Left cardiac atrium (tissue), 4 donors: Measurements from ENCODE around the gene RNFT1. TPM values are rescaled to one million over a fixed set of nuclear protein-coding genes. Genes with fewer than 3 reads are reported as not detected.
"Not testable (repeated sequence)": the region's sequence is repeated elsewhere in the genome, so short reads cannot be mapped to it uniquely, and the experiment has no call there.

Experiments used
- ATAC-seq, 2 donors: fragments of 200-7000 bp; cut with Tn5 transposase; one replicate each; pipeline ENCODE4 v1.9.1; 2020; ENCODE audit warnings: mild to moderate bottlenecking in 2 of 2, moderate library complexity in 2 of 2
- DNase-seq: peaks from one replicate; pipeline ENCODE4 v3.0.0-alpha.2; 2020
- intact Hi-C, 2 donors: fragments of 100-400 bp; cut with DNase I; formaldehyde crosslinking; loops; one replicate each; pipeline versions ENCODE4 v1.14.1 to v1.15.1; 2022 to 2023
- long read RNA-seq: library from polyadenylated mRNA; unstranded; transcript quantifications from one replicate; pipeline ENCODE4 v2.0.0, GENCODE V29; 2021
- total RNA-seq, 2 donors: library from RNA; stranded (reverse); fragmentation: NEBNext Ultra II Directional; extraction: Animal tissue kit (Norgen Biotek cat#: 25700); gene quantifications; one replicate each; pipeline ENCODE4 v1.2.1, GENCODE V29; 2021
- donor health status: DM: no; HTN: yes; CAD: no.
- donor health status: DM: no; HTN: yes; CAD: no; lungs with severe emphysema.
- donor health status: DM: yes; HTN: yes; CAD: no.
- donor health status: Dilated cardiomyopathy.

The RNFT1 gene, protein sequence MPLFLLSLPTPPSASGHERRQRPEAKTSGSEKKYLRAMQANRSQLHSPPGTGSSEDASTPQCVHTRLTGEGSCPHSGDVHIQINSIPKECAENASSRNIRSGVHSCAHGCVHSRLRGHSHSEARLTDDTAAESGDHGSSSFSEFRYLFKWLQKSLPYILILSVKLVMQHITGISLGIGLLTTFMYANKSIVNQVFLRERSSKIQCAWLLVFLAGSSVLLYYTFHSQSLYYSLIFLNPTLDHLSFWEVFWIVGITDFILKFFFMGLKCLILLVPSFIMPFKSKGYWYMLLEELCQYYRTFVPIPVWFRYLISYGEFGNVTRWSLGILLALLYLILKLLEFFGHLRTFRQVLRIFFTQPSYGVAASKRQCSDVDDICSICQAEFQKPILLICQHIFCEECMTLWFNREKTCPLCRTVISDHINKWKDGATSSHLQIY
- 10 to 100 TPM; 13.7 to 17.9 TPM for total RNA-seq
- long read RNA-seq, transcript RNFT1-201 (9 exons, 2,101 nt): major isoform, 24 of 32 reads
- long read RNA-seq, partial matches to known transcripts: 0 of 32 reads
- long read RNA-seq, other reads (novel, unspliced or antisense): 5 of 32 reads

DNA sequence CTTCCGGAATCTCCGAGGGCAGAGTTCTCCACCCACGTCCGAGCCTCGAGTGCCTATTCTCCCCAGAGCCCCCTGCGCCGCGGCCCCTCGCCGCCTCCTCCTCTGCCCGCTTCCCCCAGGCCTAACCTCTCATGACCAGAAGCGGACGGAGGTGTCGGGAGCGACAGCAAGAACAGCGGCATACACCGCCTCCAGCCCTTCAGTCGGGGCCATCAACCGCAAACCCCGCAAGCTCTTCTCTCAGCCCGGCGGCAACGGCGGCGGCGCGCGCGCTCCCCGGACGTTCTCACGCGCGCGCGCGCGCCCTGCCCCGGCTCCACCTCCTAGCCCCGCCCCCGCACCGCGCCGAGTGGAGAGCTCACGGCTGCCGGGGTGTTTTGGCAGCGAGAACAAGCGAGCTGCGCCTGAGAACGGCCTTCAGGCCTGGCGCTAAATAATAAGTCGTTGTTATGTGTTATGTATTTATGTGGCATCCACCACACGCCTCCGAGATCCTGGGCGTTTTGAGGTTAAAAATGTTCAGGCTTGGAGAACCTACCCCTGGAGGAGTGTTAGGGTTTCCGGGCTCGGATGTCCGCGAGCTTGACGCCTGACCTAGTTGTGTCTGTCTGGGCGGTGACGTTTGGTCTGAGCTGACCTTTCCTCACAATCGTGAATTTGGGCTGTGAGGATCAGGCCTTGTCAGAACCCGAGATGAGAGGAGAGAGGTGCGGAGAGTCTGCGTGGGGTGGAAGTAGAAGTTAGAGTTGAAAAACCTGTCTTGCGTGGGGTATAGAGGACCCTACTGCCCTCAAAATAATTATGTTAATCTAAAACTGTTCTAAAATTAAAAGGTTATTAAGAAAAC is at the start of gene RNFT1:
Gene RNFT1 (minus strand): TSS at position 259 of the 847 bp plus-strand sequence. CDS start 77 bp downstream, at position 182.
- intact Hi-C loops: no loop called here
- ATAC-seq: peak; percentile 99
- peak; percentile 95 for DNase-seq

DNA sequence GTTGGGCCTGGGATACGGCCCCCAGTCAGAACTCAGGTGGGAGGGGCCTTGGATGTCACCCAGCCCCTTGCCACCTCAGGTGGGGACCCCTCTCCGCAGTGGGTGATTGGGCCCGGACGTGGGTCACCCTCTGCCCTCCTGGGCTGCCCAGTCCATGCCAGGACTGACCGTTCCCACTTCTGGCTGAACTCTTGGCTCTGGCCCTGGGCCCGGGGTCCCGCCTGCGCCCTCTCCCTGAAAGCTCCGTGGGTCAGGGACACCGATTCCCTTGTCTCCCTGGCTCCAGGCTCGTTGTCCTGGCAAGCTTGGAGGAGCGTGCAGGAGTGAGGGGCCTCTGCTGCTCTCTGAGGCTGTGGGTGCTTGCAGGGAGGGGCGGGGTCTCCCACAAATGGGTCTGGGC is 44.8 kb upstream of the RNFT1 start:
- DNase-seq, ATAC-seq, intact Hi-C loops: not testable (repeated sequence)

DNA sequence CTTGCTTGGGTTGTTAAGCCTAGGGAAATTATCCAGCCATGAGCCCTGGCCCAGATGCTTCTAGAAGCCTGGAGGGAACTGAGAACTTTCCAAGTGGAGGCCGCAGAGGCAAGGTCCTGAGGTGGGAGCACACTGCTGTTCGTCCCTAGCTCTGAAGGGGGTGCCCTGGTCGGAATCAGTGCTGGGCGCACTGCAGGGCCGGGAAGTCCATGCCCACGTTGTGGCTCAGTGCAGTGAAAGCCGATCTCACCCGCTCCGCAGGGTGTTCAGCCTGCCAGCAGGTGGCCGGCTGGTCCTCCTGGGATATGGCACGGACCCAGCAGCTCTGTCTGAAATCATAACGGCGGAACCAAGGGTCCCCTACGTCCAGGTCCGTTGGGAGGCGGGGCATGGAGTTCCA is 43.8 kb upstream of the RNFT1 start:
- intact Hi-C loops, DNase-seq, ATAC-seq: not testable (repeated sequence)

DNA sequence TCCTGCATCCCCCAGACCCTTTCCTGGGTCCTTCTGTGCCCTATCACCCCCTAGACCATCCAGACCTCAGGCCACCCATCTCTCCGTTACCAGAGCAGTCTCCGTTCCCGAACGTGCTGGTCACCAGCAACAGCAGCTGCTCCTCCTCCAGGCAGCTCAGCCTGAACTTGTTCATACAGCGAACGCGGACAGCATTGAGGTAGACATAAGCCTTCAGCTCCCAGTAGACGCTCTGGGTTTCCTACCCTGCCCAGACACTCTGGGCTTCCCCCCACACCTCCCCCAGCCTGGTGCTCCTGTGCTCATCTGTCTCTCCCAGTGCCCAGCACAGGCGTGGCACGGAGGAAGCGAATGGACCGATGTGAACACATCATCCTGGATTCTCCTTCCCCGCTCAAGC is 41.6 kb upstream of the RNFT1 start:
- ATAC-seq (no peak), DNase-seq (no peak)
- intact Hi-C loops: no loop called here

DNA sequence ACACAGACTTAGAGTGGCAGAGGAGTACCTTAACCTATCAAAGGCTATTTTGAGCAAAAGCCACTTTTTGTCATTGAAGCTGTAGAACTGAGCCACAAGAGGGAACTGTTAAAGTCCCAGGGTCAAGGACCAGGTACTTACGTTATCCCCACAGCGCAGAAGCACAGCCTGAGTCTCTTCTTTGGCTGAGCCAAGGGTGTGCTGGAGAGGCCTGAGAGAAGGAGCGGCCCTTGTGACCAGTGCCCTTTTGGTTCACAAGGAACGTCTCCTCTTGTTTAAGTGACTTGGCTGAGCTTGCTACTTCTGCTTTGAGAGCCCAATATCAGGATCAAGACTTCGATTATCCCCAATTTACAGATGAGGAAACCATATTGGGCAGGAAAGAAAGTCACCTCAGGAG is 40.0 kb upstream of the RNFT1 start:
- DNase-seq, ATAC-seq, intact Hi-C loops: not testable (repeated sequence)

DNA sequence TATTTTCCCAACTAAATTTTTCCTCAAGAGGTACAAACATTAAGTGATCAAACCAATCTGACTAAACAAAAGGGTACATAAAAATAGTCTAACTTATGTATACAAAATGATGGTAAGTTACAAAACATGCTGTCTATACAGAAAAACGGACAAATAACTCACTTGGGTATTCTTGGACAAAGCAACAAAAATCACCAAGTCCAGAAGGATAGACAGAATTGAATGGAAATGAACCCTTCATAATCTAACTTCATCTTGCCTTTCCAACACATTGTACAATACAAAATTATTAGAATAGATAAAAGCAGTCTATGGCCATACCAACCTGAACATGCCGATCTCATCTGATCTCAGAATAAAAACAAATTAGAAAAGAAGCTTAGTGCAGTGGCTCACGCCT is 37.9 kb upstream of the RNFT1 start:
- ATAC-seq, DNase-seq, intact Hi-C loops: not testable (repeated sequence)

DNA sequence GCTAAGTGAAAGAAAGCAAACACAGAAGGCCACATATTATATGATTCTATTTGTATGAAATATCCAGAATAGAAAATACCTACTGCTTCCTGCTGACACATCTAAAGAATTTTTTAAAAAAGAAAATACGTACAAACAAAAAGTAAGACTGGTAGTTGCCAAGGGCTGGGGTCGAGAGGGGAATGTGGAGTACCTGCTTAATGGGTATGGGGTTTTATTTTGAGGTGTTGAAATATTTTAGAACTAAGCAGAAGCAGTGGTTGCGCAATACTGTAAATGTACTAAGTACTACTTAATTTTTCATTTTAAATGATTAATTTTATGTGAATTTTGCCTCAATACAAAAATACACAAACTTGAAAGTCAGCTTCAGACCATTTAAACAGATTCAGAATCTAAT is 32.1 kb upstream of the RNFT1 start:
- DNase-seq, ATAC-seq, intact Hi-C loops: not testable (repeated sequence)

DNA sequence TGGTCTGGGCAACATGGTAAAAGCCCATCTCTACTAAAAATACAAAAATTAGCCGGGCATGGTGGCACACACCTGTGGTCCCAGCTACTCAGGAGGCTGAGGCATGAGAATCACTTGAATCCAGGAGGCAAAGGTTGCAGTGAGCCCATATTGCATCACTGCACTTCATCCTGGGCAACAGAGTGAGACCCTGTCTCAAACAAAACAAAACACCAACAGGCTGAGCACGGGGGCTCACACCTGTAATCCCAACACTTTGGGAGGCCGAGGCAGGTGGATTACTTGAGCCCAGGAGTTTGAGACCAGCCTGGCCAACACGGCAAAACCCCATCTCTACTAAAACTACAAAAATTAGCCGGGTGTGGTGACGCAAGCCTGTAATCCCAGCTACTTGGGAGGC is 10.6 kb upstream of the RNFT1 start:
- ATAC-seq, DNase-seq, intact Hi-C loops: not testable (repeated sequence)

DNA sequence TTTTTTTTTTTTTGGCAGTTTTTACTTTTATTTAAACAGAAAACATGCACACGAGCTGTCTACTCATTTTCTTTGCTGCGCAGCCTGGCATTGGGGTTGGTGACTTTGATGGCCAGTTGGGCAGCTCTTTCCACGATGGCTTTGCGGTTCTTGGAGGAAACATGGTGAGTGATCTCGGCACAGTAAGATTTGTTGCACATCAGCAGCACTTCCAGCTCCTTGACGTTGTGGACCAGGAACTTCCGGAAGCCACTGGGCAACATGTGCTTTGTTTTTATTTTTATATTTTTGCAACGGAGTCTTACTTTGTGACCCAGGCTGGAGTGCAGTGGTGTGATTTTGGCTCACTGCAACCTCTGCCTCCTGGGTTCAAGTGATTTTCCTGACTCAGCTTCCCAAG is 8.9 kb upstream of the RNFT1 start:
- DNase-seq, ATAC-seq, intact Hi-C loops: not testable (repeated sequence)

DNA sequence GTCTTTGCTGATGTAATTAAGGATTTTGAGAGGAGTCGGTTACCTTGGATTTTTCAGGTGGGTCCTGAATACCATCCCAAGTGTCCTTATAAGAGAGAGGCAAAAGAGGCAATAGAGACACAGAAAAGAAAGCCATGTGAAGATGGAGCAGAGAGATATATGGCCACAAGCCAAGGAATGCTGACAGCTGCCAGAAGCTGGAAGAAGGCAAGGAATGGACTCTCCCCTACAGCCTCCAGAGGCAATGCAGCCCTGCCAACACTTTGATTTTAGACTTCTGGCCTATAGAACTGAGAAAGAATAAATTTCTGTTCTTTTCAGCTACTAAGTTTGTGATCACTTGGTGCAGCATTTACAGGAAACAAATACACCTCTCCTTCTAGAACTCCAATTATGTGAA is 8.2 kb upstream of the RNFT1 start:
- intact Hi-C loops: no loop called here
- no peak for DNase-seq
- ATAC-seq: no peak

DNA sequence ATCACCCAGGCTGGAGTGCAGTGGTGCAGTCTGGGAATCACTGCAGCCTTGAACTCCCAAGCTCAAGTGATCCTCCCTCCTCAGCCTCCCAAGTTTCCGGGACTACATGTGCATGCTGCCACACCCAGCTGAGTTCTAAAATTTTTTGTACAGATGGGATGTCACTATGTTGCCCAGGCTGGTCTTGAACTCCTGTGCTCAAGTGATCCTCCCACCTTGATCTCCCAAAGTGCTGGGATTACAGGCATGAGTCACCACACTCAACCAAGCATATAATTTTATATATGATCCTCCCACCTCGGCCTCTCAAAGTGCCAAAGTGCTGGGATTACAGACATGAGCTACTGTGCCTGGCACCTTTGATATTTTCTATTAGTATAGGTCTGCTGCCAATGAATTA is 7.2 kb upstream of the RNFT1 start:
- DNase-seq, intact Hi-C loops, ATAC-seq: not testable (repeated sequence)

DNA sequence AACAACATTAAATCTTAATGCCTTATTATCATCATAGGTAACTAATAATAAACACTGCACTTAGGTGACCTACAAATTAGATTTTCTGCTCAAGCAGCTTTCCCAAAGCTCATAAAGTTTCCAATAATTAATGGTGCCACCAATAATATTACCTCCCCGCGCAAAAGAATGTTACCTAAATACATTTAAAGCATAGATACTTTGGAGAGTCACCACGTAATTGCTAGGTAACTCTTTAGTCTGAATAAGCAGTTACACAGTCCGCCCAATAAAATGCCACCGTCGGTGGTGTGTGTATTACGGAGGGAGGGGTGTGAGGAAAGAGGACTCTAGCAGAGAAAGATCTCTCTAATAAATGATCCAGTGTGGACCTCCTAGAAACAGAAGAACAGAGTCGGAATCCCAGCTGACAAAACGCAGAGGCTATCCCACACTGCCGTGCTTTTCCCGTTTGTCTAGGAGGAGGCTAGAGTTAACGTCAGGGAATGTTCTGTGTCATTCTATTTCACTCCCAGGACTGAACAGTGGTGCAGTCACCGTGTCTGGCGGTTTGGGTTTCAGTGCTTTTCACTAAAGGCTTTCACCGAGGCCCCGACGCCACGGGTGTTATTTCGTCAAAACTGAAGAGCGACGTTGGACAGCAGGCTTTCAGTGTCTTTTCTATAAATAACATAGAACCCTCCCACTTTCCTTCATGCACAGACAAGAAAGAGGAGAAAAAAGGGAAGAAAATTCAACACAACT is 630 bp downstream of the RNFT1 start:
- peak; percentile 56 to 67 for ATAC-seq
- peak; percentile 58 for DNase-seq
- intact Hi-C loops: no loop called here

DNA sequence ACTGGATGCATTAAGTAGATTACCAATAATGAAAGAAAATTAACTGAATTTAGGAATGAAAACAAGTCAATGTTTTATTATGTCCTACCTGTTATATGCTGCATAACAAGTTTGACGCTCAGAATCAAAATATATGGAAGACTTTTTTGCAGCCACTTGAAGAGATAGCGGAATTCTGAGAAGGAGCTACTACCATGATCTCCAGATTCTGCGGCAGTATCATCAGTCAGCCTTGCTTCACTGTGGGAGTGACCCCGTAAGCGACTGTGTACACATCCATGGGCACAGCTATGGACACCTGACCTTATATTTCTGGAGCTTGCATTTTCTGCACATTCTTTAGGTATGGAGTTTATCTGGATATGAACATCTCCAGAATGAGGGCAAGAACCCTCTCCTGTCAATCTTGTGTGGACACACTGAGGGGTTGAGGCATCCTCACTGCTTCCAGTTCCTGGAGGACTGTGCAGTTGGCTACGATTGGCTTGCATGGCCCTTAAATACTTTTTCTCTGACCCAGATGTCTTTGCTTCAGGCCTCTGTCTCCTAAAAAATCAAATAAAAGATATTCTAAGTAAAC is 1.7 kb downstream of the RNFT1 start:
- no peak for ATAC-seq
- DNase-seq: no peak
- intact Hi-C loops: no loop called here

DNA sequence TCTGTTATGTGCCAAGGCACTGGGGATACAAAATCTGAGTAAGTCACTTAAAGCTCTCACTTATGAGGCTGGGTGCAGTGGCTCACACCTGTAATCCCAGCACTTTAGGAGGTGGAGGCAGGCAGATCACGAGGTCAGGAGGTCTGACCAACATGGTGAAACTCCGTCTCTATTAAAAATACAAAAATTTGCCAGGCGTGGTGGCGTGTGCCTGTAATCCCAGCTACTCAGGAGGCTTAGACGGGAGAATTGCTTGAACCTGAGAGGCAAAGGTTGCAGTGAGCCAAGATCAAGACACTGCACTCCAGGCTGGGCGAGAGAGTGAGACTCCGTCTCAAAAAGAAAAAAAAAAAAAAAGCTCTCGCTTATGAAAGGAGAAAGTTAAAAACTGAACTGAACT is 5.0 kb downstream of the RNFT1 start:
- intact Hi-C loops, ATAC-seq, DNase-seq: not testable (repeated sequence)

DNA sequence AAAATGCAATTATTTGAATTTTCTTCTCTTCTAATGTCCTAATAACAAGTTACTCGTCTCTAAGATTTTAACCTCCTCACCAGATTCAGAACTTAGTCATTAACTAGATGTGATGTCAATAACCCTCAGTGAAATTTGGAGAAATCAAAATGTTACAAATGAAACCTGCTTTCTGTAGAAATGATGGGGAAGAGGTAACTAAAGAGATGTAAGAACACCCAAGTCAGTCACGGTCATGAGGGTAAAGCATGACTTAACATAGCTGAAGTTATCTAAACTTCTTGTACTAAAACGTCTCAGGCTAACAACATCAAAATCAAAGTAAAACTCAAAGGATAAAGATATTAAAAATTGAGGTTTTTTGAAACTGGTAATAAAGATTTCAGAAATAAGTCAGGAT is 9.7 kb downstream of the RNFT1 start:
- ATAC-seq (no peak), DNase-seq (no peak)
- intact Hi-C loops: no loop called here

DNA sequence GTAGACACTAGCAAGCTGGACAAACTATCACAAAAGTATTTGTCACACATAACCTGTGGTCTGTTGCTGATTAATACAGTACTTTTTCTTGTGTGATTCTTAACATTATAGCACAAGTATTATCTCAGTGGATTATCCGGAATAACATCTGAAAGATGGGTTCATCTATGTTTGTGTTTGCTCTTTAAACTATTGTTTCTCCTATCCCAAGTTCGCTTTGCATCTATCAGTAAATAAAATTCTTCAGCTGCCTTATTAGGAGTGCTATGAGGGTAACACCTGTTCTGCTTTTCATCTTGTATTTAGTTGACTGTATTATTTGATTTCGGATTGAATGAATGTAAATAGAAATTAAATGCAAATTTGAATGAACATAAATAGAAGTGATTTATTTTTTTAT is 14.5 kb downstream of the RNFT1 start:
- no peak for DNase-seq
- ATAC-seq: no peak
- intact Hi-C loops: no loop called here

DNA sequence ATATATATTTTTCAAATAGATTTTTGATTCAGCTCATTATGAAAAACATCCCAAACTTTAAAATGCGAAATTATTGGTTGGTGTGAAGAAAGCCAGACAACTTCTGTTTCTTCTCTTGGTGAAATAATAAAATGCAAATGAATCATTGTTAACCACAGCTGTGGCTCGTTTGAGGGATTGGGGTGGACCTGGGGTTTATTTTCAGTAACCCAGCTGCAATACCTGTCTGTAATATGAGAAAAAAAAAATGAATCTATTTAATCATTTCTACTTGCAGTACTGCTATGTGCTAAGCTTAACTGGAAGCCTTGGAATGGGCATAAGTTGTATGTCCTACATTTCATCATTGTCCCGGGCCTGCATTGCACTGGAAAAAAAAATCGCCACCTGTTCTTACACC is 17.2 kb downstream of the RNFT1 start:
- intact Hi-C loops, ATAC-seq, DNase-seq: not testable (repeated sequence)

DNA sequence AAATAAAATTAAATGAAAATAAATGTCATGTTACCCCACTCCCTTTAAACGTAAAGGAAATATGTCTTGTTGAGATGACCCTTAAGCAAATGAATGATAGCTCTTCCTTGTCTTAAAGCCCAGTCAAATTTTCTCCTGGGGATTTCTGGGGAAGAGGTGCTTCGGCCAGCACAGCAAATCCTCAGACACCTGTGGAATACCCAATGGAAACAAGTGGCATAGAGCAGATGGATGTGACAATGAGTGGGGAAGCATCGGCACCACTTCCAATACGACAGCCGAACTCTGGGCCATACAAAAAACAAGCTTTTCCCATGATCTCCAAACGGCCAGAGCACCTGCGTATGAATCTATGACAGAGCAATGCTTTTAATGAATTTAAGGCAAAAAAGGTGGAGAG is 18.1 kb downstream of the RNFT1 start:
- DNase-seq, intact Hi-C loops, ATAC-seq: not testable (repeated sequence)

DNA sequence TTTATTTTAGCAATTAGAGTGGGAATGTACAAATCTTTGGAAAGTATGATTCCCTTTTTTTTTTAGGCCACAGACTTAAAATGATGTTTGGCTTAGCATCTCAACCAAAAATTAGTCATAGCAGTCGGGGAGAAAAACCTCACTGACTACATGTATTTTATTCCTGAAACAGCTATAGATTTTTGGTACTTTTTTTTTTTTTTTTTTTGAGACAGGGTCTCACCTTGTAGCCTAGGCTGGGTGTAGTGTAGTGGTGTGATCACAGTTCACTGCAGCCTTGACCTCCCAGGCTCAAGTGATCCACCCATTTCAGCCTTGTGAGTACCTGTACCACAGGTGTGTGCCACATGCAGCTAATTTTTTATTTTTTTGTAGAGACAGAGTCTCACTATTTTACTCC is 23.4 kb downstream of the RNFT1 start:
- intact Hi-C loops: no loop called here
- DNase-seq (no peak), ATAC-seq (no peak)
